HFFc6 (cell line): ENCODE results near the gene DAPL1. TPM values are rescaled to one million over a fixed set of nuclear protein-coding genes. Genes with fewer than 3 reads are reported as not detected.

ENCODE experiments used
- DNase-seq: peaks from one replicate; pipeline ENCODE4 v3.0.0-alpha.2; 2018
- H3K27ac Mint-ChIP-seq: 2 replicates; pipeline ENCODE4 v1.8.0; 2020; ENCODE audit warnings: mild to moderate bottlenecking, mixed read lengths
- H3K27me3 Mint-ChIP-seq: 2 replicates; pipeline ENCODE4 v1.8.0; 2021; ENCODE audit warnings: mild to moderate bottlenecking, moderate library complexity, mixed read lengths; ENCODE audit not compliant: insufficient read depth
- H3K36me3 Mint-ChIP-seq: 2 replicates; pipeline ENCODE4 v1.8.0; 2021; ENCODE audit warnings: low read depth, mixed read lengths
- H3K4me1 Mint-ChIP-seq: 2 replicates; pipeline ENCODE4 v1.8.0; 2020; ENCODE audit warnings: low read depth, mixed read lengths
- H3K4me3 Mint-ChIP-seq: 2 replicates; pipeline ENCODE4 v1.8.0; 2020; ENCODE audit warnings: mild to moderate bottlenecking, moderate library complexity, mixed read lengths
- H3K9me3 Mint-ChIP-seq: 2 replicates; pipeline ENCODE4 v1.8.0; 2020; ENCODE audit warnings: mild to moderate bottlenecking, mixed read lengths
- total RNA-seq, 6 experiments: library from RNA; stranded (reverse); fragmentation: NEBNext Ultra II Directional; extraction: Animal tissue kit (Norgen Biotek cat#: 25700); gene quantifications; 2 replicates in 1 of 6; 3 replicates in 5 of 6; pipeline ENCODE4 v1.2.3, GENCODE V29; 2021
- TF ChIP-seq, protein P1 (sequence below): fragments of 200-600 bp; sonication (generic); IDR thresholded peaks from 2 replicates; pipeline ENCODE4 v1.5.0; 2021; ENCODE audit warnings: antibody characterized with exemption, mild to moderate bottlenecking

DAPL1 gene
- total RNA-seq, 6 experiments from 2014 or later: not detected

DNA sequence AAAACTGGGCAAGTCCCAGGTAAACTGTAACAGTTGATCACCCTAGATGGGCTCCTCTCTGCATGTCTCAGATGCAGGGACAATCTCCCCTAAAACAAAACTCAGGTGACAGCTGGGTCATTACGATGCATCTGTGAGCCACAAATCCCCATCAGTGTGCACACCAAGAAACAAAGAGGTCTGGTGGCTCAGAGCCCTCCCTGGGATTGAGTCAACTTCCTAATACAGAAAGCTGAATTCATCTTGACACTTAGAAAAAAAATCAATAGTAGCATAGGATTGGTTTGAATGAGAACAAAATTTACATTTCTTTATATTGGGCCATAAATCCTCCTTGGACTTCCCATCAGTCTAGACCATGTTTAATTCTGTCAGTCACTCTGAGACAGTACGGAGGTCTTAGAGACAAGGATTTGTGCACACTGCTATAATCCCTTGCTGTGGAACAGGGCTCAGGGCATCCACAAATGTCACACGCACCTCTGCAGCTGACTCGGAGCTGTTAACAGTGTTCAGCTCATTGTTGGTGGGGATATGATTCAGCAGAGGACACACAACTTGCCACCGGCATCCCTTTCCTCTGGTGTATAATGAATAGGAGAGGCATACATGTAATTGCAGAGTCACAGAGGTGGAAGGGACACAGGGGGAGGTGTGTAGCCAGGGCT, 44.5 kb upstream of the DAPL1 start:
- Mint-ChIP-seq H3K4me1 (peaks cover 17% of the 10 kb centered on the region), H3K27me3 (peaks cover 14% of the 10 kb centered on the region)

DNA sequence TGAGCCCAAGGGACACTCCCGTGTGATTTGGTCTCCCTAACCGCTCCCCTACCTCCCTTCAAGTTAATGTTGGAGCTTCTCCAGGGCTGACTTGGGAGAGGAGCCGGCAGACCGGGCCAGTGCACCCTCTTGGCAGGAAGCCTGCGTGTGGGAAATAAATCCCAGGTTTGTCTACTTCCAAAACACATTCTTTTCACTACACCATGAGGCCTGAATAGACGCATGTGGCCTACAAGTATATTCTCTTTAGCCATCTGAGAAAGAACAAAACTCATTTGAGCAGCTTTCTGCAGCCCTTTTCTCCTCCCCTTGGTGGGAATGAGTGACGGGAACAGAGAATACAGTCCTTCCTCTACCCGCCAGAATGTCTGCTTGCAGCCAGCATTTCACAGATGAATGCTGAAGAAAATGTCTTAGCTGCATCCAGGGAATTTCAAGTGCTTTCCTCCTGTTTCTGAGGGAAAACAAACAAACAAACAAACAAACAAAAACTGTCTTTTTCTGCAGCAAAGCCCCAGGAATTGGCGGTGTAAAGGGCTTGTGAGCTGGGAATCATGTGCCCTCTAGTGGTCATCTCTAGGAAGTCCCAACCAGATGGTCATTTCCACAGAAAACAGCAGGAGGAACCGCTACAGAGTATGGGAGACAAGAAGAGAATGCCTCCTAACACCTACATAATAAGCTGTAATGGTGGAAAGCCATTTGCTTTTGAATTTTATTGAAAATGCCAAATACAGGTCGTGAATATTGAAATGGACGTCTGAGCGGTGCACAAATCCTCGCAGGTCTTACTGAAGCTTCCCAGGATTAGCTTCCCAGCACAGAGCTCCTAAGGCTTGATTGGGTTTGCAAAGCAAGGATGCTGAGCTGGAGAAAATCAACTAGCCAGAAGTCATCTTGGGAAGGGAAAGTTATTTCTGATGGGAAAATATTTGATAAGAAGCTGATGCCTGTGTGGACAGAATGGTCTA, 41.2 kb upstream of the DAPL1 start:
- Mint-ChIP-seq H3K9me3 (no peaks in the 10 kb centered on the region), H3K4me1 (peaks cover 33% of the 10 kb centered on the region), H3K27ac (no peak overlapping the region), H3K36me3 (no peaks in the 10 kb centered on the region), H3K27me3 (peaks cover 7% of the 10 kb centered on the region), H3K4me3 (peak overlapping the region; percentile 51; the same call in 1 of the 2 replicates)
- peak; percentile 57 for DNase-seq
- TF ChIP-seq, protein P1, sequence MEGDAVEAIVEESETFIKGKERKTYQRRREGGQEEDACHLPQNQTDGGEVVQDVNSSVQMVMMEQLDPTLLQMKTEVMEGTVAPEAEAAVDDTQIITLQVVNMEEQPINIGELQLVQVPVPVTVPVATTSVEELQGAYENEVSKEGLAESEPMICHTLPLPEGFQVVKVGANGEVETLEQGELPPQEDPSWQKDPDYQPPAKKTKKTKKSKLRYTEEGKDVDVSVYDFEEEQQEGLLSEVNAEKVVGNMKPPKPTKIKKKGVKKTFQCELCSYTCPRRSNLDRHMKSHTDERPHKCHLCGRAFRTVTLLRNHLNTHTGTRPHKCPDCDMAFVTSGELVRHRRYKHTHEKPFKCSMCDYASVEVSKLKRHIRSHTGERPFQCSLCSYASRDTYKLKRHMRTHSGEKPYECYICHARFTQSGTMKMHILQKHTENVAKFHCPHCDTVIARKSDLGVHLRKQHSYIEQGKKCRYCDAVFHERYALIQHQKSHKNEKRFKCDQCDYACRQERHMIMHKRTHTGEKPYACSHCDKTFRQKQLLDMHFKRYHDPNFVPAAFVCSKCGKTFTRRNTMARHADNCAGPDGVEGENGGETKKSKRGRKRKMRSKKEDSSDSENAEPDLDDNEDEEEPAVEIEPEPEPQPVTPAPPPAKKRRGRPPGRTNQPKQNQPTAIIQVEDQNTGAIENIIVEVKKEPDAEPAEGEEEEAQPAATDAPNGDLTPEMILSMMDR: peak; percentile 97

More for the DNA sequence above, 44.5 kb upstream of the DAPL1 start:
- TF ChIP-seq, protein P1: no peak
- Mint-ChIP-seq H3K9me3 (no peaks in the 10 kb centered on the region), H3K27ac (no peak overlapping the region), H3K36me3 (no peaks in the 10 kb centered on the region), H3K4me3 (no peak overlapping the region)
- DNase-seq: no peak

DNA sequence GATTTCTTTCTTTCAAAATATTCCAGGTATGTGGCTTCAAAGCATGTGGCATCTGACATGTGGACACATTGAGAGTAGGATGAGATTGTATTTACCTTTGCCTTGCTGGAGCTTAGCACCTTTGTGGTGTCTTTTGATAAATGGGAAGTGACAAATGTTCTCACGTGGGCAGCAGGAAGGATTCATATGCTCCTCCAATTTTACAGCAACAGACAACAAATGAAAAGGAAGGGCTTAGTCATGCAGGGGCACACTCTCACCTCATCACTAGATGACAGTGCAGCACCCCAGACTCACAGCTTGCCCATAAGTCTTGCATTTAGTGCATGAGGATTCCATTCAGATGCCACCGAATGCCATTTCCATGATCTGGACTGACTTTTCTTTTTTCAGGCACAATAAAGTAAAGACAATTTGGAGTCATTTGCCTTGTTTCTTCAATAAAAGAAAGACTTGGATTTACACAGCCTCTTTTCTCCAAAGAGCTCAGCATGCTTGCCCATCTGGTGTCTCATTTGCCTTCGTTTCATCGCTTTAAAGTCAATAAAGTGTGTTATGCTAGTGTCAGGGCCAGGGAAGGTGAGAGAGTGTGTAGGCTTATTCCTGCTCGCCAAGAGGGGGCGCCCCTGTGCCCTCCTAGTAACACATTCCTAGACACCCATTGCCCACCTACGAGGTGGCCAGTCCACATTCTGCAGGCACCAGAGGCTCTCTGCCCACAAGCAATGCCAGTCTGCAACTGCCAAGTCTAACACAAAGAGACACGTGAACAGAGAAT, 39.6 kb upstream of the DAPL1 start:
- TF ChIP-seq, protein P1: peak; percentile 57
- DNase-seq: no peak
- H3K4me1 Mint-ChIP-seq: peaks cover 33% of the 10 kb centered on the region

DNA sequence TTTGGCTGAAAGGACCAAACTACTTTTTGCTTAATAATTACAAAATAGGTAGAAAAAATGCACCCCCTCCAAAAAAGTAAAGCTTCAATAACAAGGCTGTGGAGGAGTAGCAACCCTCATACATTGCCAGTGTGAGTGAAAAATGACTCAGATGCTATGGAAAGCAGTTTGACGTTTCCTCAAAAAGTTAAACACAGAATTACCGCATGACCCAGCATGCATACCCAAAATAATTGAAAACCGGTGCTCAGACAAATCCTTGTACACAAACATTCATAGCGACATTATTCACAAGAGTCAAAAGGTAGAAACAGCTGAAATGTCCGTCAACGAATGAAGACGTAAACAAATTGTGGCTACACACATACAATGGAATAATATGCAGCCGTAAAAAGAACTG, 38.8 kb upstream of the DAPL1 start:
- Mint-ChIP-seq H3K36me3 (no peaks in the 10 kb centered on the region), H3K4me1 (peaks cover 36% of the 10 kb centered on the region), H3K4me3 (no peak overlapping the region), H3K9me3 (no peaks in the 10 kb centered on the region), H3K27me3 (peaks cover 10% of the 10 kb centered on the region), H3K27ac (no peak overlapping the region)
- TF ChIP-seq, protein P1: no peak
- no peak for DNase-seq

More for the DNA sequence above, 39.6 kb upstream of the DAPL1 start:
- Mint-ChIP-seq H3K27ac (no peak overlapping the region), H3K36me3 (no peaks in the 10 kb centered on the region), H3K9me3 (no peaks in the 10 kb centered on the region), H3K27me3 (peaks cover 9% of the 10 kb centered on the region), H3K4me3 (no peak overlapping the region)

DNA sequence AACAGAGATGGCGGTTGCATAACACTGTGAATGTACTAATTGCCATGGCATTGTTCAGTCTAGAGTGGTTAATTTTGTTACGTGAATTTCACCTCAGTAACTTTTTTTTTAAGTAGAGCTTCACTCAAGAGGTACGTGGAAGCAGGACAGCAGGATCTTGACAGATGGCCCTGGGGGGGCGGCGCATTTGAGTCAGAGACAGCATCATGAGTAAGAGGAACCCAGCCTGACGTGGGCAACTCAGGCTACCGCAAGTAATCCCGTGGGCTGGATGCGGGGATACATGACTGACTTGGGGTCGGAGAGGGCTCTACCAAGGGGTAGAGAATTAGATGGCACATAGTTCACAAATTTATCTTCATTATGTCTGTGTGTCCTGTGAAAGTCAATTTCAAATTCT, 38.1 kb upstream of the DAPL1 start:
- Mint-ChIP-seq H3K36me3 (no peaks in the 10 kb centered on the region), H3K9me3 (no peaks in the 10 kb centered on the region), H3K27ac (no peak overlapping the region), H3K27me3 (peaks cover 13% of the 10 kb centered on the region), H3K4me1 (peaks cover 42% of the 10 kb centered on the region), H3K4me3 (no peak overlapping the region)
- TF ChIP-seq, protein P1: no peak
- peak; percentile 9 for DNase-seq
